H1 (cell line): ENCODE results near the gene SLC52A3. TPM values are rescaled to one million over a fixed set of nuclear protein-coding genes. Genes with fewer than 3 reads are reported as not detected.

Experiments used
- CTCF ChIA-PET: fragments of 300-600 bp; sonication (Branson Sonifier 250); formaldehyde crosslinking; loops from one replicate; lab custom pipeline; 2021; ENCODE audit not compliant: partially characterized antibody; lab: Charles Lee
- POLR2A ChIA-PET: fragments of 300-600 bp; sonication (Branson Sonifier 250); formaldehyde crosslinking; loops from one replicate; lab custom pipeline; 2021; ENCODE audit warnings: inconsistent platforms; ENCODE audit not compliant: partially characterized antibody; lab: Charles Lee
- DNase-seq, 2 experiments: peaks; one replicate each; pipeline versions ENCODE4 v3.0.0 to v3.0.0-alpha.2; 2010 to 2022; ENCODE audit warnings: low spot score in 2 of 2, low read depth in 1 of 2, mixed read lengths in 1 of 2
- FAIRE-seq: peaks from 2 replicates; lab custom pipeline; 2011; peaks lifted over from hg19 to GRCh38; lab: Jason Lieb, UNC
- H2AFZ ChIP-seq: 2 replicates; pipeline ENCODE4 v1.8.1; 2012; ENCODE audit warnings: low read length, inconsistent platforms
- H2AK5ac ChIP-seq: 2 replicates; pipeline ENCODE4 v1.6.1; 2013; ENCODE audit warnings: low read depth, low read length
- H2BK120ac ChIP-seq: replicated peaks from 2 replicates; pipeline ENCODE3; 2013; ENCODE audit warnings: low read depth, low read length, inconsistent platforms
- H2BK12ac ChIP-seq: 2 replicates; pipeline ENCODE4 v1.6.1; 2013; ENCODE audit warnings: low read depth, low read length
- H2BK15ac ChIP-seq: 2 replicates; pipeline ENCODE4 v1.6.1; 2013; ENCODE audit warnings: low read length
- H2BK20ac ChIP-seq: 2 replicates; pipeline ENCODE4 v1.6.1; 2013; ENCODE audit warnings: low read length
- H2BK5ac ChIP-seq: 2 replicates; pipeline ENCODE4 v1.6.1; 2013; ENCODE audit warnings: low read depth, low read length
- H3K14ac ChIP-seq: 2 replicates; pipeline ENCODE4 v1.6.1; 2013; ENCODE audit warnings: inconsistent platforms; ENCODE audit not compliant: insufficient read length
- H3K18ac ChIP-seq: 2 replicates; pipeline ENCODE4 v1.6.1; 2013; ENCODE audit warnings: low read length; ENCODE audit errors: extremely low read depth
- H3K23ac ChIP-seq: 2 replicates; pipeline ENCODE4 v1.6.1; 2013; ENCODE audit warnings: inconsistent platforms; ENCODE audit not compliant: insufficient read length
- H3K23me2 ChIP-seq: 2 replicates; pipeline ENCODE4 v1.6.1; 2013; ENCODE audit warnings: low read depth, low read length
- H3K27ac ChIP-seq: 2 replicates; pipeline ENCODE4 v1.6.1; 2011; ENCODE audit warnings: low read depth, low read length, inconsistent platforms
- H3K27me3 ChIP-seq, 4 experiments: replicated peaks in 1 of 4; 1 replicate in 1 of 4; 2 replicates in 3 of 4; pipeline versions ENCODE4 v1.6.1 to v1.8.1; 2011 to 2013; ENCODE audit warnings: low read length in 3 of 4, mild to moderate bottlenecking in 3 of 4, inconsistent platforms in 2 of 4, mixed read lengths in 2 of 4, moderate library complexity in 1 of 4; ENCODE audit not compliant: control insufficient read depth in 3 of 4, insufficient read depth in 3 of 4; ENCODE audit errors: extremely low read depth in 1 of 4
- H3K36me3 ChIP-seq, 4 experiments: 2 replicates each; pipeline versions ENCODE4 v1.6.1 to v1.8.1; 2011 to 2013; ENCODE audit warnings: mild to moderate bottlenecking in 4 of 4, low read length in 3 of 4, moderate library complexity in 2 of 4, control low read depth in 1 of 4, inconsistent platforms in 1 of 4; ENCODE audit not compliant: insufficient read depth in 4 of 4, control insufficient read depth in 2 of 4
- H3K4ac ChIP-seq: replicated peaks from 2 replicates; pipeline ENCODE3; 2013; ENCODE audit warnings: low read length, low read depth, mixed read lengths, inconsistent platforms; ENCODE audit not compliant: insufficient read length
- H3K4me1 ChIP-seq, 4 experiments: replicated peaks in 1 of 4; 1 replicate in 1 of 4; 2 replicates in 3 of 4; pipeline versions ENCODE4 v1.6.1 to v1.8.1; 2011 to 2013; ENCODE audit warnings: low read length in 3 of 4, inconsistent platforms in 2 of 4, mixed read lengths in 1 of 4; ENCODE audit not compliant: insufficient read depth in 4 of 4, control insufficient read depth in 3 of 4
- H3K4me2 ChIP-seq, 2 experiments: 2 replicates each; pipeline versions ENCODE4 v1.6.1 to v1.8.1; 2011 to 2013; ENCODE audit warnings: low read depth in 2 of 2, low read length in 2 of 2, control low read depth in 1 of 2, inconsistent platforms in 1 of 2, mild to moderate bottlenecking in 1 of 2; ENCODE audit not compliant: insufficient read depth in 1 of 2
- H3K4me3 ChIP-seq, 4 experiments: fragments of 200-600, 300-600 bp in 1 of 4; sonication (generic), shearing (Covaris generic), sonication (Bioruptor Twin) in 1 of 4; 2 replicates each; pipeline versions ENCODE4 v1.5.1 to v1.8.1; 2011 to 2016; ENCODE audit warnings: low read length in 4 of 4, low read depth in 3 of 4, control low read depth in 2 of 4, inconsistent platforms in 2 of 4, mild to moderate bottlenecking in 2 of 4, mixed read lengths in 1 of 4, moderate library complexity in 1 of 4; ENCODE audit not compliant: insufficient read depth in 2 of 4; ENCODE audit errors: extremely low read depth in 1 of 4
- H3K56ac ChIP-seq: replicated peaks from 2 replicates; pipeline ENCODE3; 2013; ENCODE audit warnings: low read depth, mild to moderate bottlenecking, mixed read lengths, low read length, inconsistent platforms; ENCODE audit not compliant: insufficient read length
- H3K79me1 ChIP-seq: 2 replicates; pipeline ENCODE4 v1.6.1; 2013; ENCODE audit warnings: low read depth, low read length, control low read depth
- H3K79me2 ChIP-seq, 2 experiments: 2 replicates each; pipeline versions ENCODE4 v1.6.1 to v1.8.1; 2012 to 2013; ENCODE audit warnings: low read length in 2 of 2, mild to moderate bottlenecking in 2 of 2, inconsistent platforms in 1 of 2; ENCODE audit not compliant: insufficient read depth in 2 of 2, control insufficient read depth in 1 of 2
- H3K9ac ChIP-seq, 4 experiments: replicated peaks in 1 of 4; 1 replicate in 1 of 4; 2 replicates in 3 of 4; pipeline versions ENCODE4 v1.6.1 to v1.8.1; 2011 to 2013; ENCODE audit warnings: low read depth in 3 of 4, low read length in 3 of 4, control low read depth in 2 of 4, mild to moderate bottlenecking in 2 of 4, moderate library complexity in 2 of 4, inconsistent platforms in 1 of 4; ENCODE audit errors: extremely low read depth in 1 of 4
- H3K9me3 ChIP-seq, 2 experiments: 2 replicates each; pipeline versions ENCODE4 v1.6.1 to v1.8.1; 2012 to 2013; ENCODE audit warnings: mild to moderate bottlenecking in 2 of 2, moderate library complexity in 2 of 2, control low read depth in 1 of 2, inconsistent platforms in 1 of 2, low read depth in 1 of 2, low read length in 1 of 2, mixed read lengths in 1 of 2; ENCODE audit not compliant: insufficient read depth in 2 of 2
- H4K20me1 ChIP-seq, 2 experiments: replicated peaks in 1 of 2; 2 replicates each; pipeline versions ENCODE3 to v1.8.1; 2011 to 2013; ENCODE audit warnings: inconsistent platforms in 2 of 2, low read length in 2 of 2, mild to moderate bottlenecking in 1 of 2; ENCODE audit not compliant: insufficient read depth in 2 of 2, control insufficient read depth in 1 of 2
- H4K5ac ChIP-seq: 2 replicates; pipeline ENCODE4 v1.6.1; 2013; ENCODE audit warnings: low read length, low read depth, mixed read lengths, inconsistent platforms; ENCODE audit not compliant: insufficient read length
- H4K8ac ChIP-seq: 2 replicates; pipeline ENCODE4 v1.8.0; 2013; ENCODE audit warnings: mild to moderate bottlenecking, moderate library complexity, low read length, inconsistent platforms; ENCODE audit not compliant: insufficient read depth; ENCODE audit errors: extremely low read depth
- H4K91ac ChIP-seq: replicated peaks from 2 replicates; pipeline ENCODE3; 2013; ENCODE audit warnings: low read length, mixed read lengths, inconsistent platforms; ENCODE audit not compliant: insufficient read length
- BCL11A ChIP-seq, 2 experiments: IDR thresholded peaks; one replicate each; pipeline ENCODE4 v1.6.1; 2011; ENCODE audit warnings: low read depth in 2 of 2, low read length in 2 of 2, mild to moderate bottlenecking in 2 of 2
- CTBP2 ChIP-seq: IDR thresholded peaks from 2 replicates; pipeline ENCODE4 v1.7.0; 2011; ENCODE audit warnings: borderline replicate concordance, mild to moderate bottlenecking, moderate library complexity, mixed read lengths, low read length; ENCODE audit not compliant: insufficient read depth, insufficient read length
- EP300 ChIP-seq, 2 experiments: IDR thresholded peaks; 1 replicate in 1 of 2; 2 replicates in 1 of 2; pipeline ENCODE4 v1.6.1; 2011 to 2012; ENCODE audit warnings: low read depth in 2 of 2, low read length in 2 of 2, mild to moderate bottlenecking in 2 of 2, borderline replicate concordance in 1 of 2, inconsistent platforms in 1 of 2, moderate library complexity in 1 of 2
- HDAC6 ChIP-seq: IDR thresholded peaks from one replicate; pipeline ENCODE4 v1.7.1; 2012; ENCODE audit warnings: low read depth, mild to moderate bottlenecking, inconsistent platforms, low read length, moderate library complexity
- JUND ChIP-seq: IDR thresholded peaks from 2 replicates; pipeline ENCODE4 v1.6.1; 2011; ENCODE audit warnings: mild to moderate bottlenecking, improper control_type of control experiment, low read length
- KDM4A ChIP-seq: IDR thresholded peaks from one replicate; pipeline ENCODE4 v1.7.1; 2012; ENCODE audit warnings: low read depth, mild to moderate bottlenecking, moderate library complexity, low read length, inconsistent platforms; ENCODE audit not compliant: severe bottlenecking
- PHF8 ChIP-seq: fragments of 200-600 bp; sonication (generic); conservative IDR thresholded peaks from 2 replicates; pipeline ENCODE4 v1.7.1; 2012; ENCODE audit warnings: low read depth, mild to moderate bottlenecking, inconsistent platforms, low read length, moderate library complexity
- RAD21 ChIP-seq, 2 experiments: IDR thresholded peaks in 1 of 2; conservative IDR thresholded peaks in 1 of 2; 2 replicates each; pipeline ENCODE4 v1.6.1; 2011; ENCODE audit warnings: low read depth in 2 of 2, low read length in 2 of 2, improper control_type of control experiment in 1 of 2, inconsistent platforms in 1 of 2, mild to moderate bottlenecking in 1 of 2, moderate library complexity in 1 of 2
- RXRA ChIP-seq: IDR thresholded peaks from 2 replicates; pipeline ENCODE4 v1.6.1; 2011; ENCODE audit warnings: low read depth, mild to moderate bottlenecking, low read length, moderate library complexity; ENCODE audit not compliant: insufficient read depth
- SP4 ChIP-seq: IDR thresholded peaks from 2 replicates; pipeline ENCODE4 v1.6.1; 2012; ENCODE audit warnings: low read length, inconsistent platforms
- SRF ChIP-seq: IDR thresholded peaks from 2 replicates; pipeline ENCODE4 v1.6.1; 2011; ENCODE audit warnings: mild to moderate bottlenecking, low read depth, low read length, moderate library complexity
- TBP ChIP-seq: IDR thresholded peaks from 2 replicates; pipeline ENCODE4 v1.6.1; 2011; ENCODE audit warnings: low read depth, low read length, improper control_type of control experiment
- ZNF274 ChIP-seq: IDR thresholded peaks from 2 replicates; pipeline ENCODE4 v1.7.0; 2012; ENCODE audit warnings: low read length, borderline replicate concordance; ENCODE audit errors: extremely low read depth
- WGBS, 2 experiments: shearing (Covaris generic) in 1 of 2; methylation state at CpG; one replicate each; pipeline versions ENCODE4 v1.1.6 to v1.1.7; 2013 to 2015; ENCODE audit warnings: low lambda C conversion rate in 2 of 2, mixed read lengths in 2 of 2, inconsistent platforms in 1 of 2, low coverage in 1 of 2, missing lambda C conversion rate in 1 of 2; ENCODE audit not compliant: insufficient replicate concordance in 2 of 2, insufficient coverage in 1 of 2, insufficient read length in 1 of 2; ENCODE audit errors: extremely low coverage in 1 of 2, missing lambda C conversion rate in 1 of 2; 5-methylcytosine and 5-hydroxymethylcytosine counted together
- polyA plus RNA-seq, 7 experiments: library from polyadenylated mRNA; depleted of rRNA in 3 of 7; stranded (reverse) in 5 of 7; unstranded in 2 of 7; fragments of >200 nt in 5 of 7; fragments of 200-250 nt in 2 of 7; gene quantifications; 1 replicate in 5 of 7; 2 replicates in 1 of 7; 4 replicates in 1 of 7; pipeline versions ENCODE4 v1.2.1 to v1.2.3, GENCODE V29; 2011 to 2013; ENCODE audit warnings: missing spikeins in 2 of 7, mixed read lengths in 2 of 7
- total RNA-seq: library from RNA; stranded (reverse); fragmentation: NEBNext Ultra II Directional; extraction: Animal tissue kit (Norgen Biotek cat#: 25700); gene quantifications from 2 replicates; pipeline ENCODE4 v1.2.1, GENCODE V29; 2021

SLC52A3 gene
- total and polyA plus RNA-seq, 2 of the 8 experiments (the other 6 are each of a cell fraction or from before 2014, with no cell fraction given): 2.3 to 4.2 TPM

- Histone ChIP-seq H3K79me1 (no peaks in the 10 kb centered on the region), H4K20me1 (no peaks in the 10 kb centered on the region), H3K9me3 (no peaks in the 10 kb centered on the region), H4K91ac (no peak overlapping the region), H2BK120ac (no peak overlapping the region), H2BK15ac (no peak overlapping the region), H3K18ac (no peak overlapping the region; the same call in 1 of the 2 replicates), H3K36me3 (no peaks in the 10 kb centered on the region), H3K27me3 (no peaks in the 10 kb centered on the region), H3K4me3 (no peak overlapping the region), H3K27ac (no peak overlapping the region), H2BK20ac (0 out of 2 replicates have a peak overlapping the region, but pooled peaks have one; percentile 13), H3K79me2 (no peaks in the 10 kb centered on the region), H3K4ac (no peak overlapping the region), H3K14ac (no peak overlapping the region), H3K23me2 (0 out of 2 replicates have a peak, but pooled peaks cover 3% of the 10 kb centered on the region), H2BK5ac (peak overlapping the region; percentile 4; the same call in 1 of the 2 replicates), H2BK12ac (0 out of 2 replicates have a peak overlapping the region, but pooled peaks have one; percentile 75), H3K9ac (no peak overlapping the region), H4K8ac (no peak overlapping the region), H4K5ac (no peak overlapping the region), H3K4me2 (peak overlapping the region; percentile 15 to 61; a peak in 3 of 4 replicates), H3K4me1 (peaks cover 3 to 13% (median 11%) of the 10 kb centered on the region in 4 experiments; a peak in 5 of 7 replicates), H2AFZ (no peak overlapping the region), H3K23ac (no peak overlapping the region), H3K56ac (no peak overlapping the region), H2AK5ac (no peak overlapping the region)
- 81% methylated on average over 2 of the region's 2 CpGs; no CpG with 5 or more reads in 1 of the 2 experiments for WGBS, 2 experiments
- FAIRE-seq (no peak), DNase-seq (no peak)
- ChIA-PET POLR2A (interaction anchor here (0.7 to 1.1 kb wide), 2 partner anchors 15 to 233 kb away, joined by 3 read pairs; partner anchors contain the start of gene CSNK2A1), CTCF (interaction anchor here (1.0 to 1.7 kb wide), 5 partner anchors 10 to 40 kb away, joined by 3 to 7 read pairs (median 4); no protein-coding TSS in a partner anchor)
- TF ChIP-seq ZNF274: no peak
- no peak for TF ChIP-seq SP4
- TF ChIP-seq EP300 (IDR thresholded peaks at IDR 0.05; ENCODE audit: borderline replicate concordance in 1 of 2, low read depth in 2 of 2, low read length in 2 of 2): no peak
- TF ChIP-seq TBP: no peak
- TF ChIP-seq HDAC6: no peak
- TF ChIP-seq CTBP2: no peak
- no peak for TF ChIP-seq RXRA
- TF ChIP-seq JUND: no peak
- TF ChIP-seq SRF: no peak
- TF ChIP-seq RAD21 (IDR thresholded peaks at IDR 0.05 in 1 of 2, conservative IDR thresholded peaks at IDR 0.05 in 1 of 2; ENCODE audit: low read depth in 2 of 2, low read length in 2 of 2): no peak
- no peak for TF ChIP-seq PHF8
- no peak for TF ChIP-seq BCL11A (IDR thresholded peaks at IDR 0.05; ENCODE audit: low read depth in 2 of 2, low read length in 2 of 2)
- TF ChIP-seq KDM4A: no peak
Observed at GRCh38 chr20:776165-776564, 7.9 kb upstream of the SLC52A3 start.
